Mesenchymal stem cell (in vitro differentiated cells and primary cell): ENCODE results near the gene MFN2.

Experiments used
- DNase-seq: peaks from one replicate; pipeline ENCODE4 v3.0.0-alpha.2; 2013
- H2AFZ ChIP-seq: one replicate; pipeline ENCODE4 v1.6.1; 2013; ENCODE audit warnings: low read depth, mild to moderate bottlenecking, control low read depth, inconsistent platforms, low read length, moderate library complexity
- H2AK5ac ChIP-seq: 2 replicates; pipeline ENCODE4 v1.6.1; 2013; ENCODE audit warnings: low read length, moderate library complexity, mild to moderate bottlenecking, inconsistent platforms; ENCODE audit not compliant: severe bottlenecking
- H2BK120ac ChIP-seq: one replicate; pipeline ENCODE4 v1.6.1; 2013; ENCODE audit warnings: low read depth, mild to moderate bottlenecking, inconsistent platforms, low read length, moderate library complexity
- H2BK12ac ChIP-seq, 2 experiments: one replicate each; pipeline ENCODE4 v1.6.1; 2013; ENCODE audit warnings: inconsistent platforms in 2 of 2, low read length in 2 of 2, mild to moderate bottlenecking in 2 of 2, moderate library complexity in 2 of 2, control low read depth in 1 of 2
- H2BK15ac ChIP-seq: one replicate; pipeline ENCODE4 v1.6.1; 2013; ENCODE audit warnings: mild to moderate bottlenecking, low read depth, inconsistent platforms; ENCODE audit not compliant: poor library complexity, severe bottlenecking
- H2BK5ac ChIP-seq: 2 replicates; pipeline ENCODE4 v1.6.1; 2013; ENCODE audit warnings: low read depth, mild to moderate bottlenecking, low read length, control low read depth, inconsistent platforms; ENCODE audit not compliant: poor library complexity, severe bottlenecking
- H3K14ac ChIP-seq, 2 experiments: one replicate each; pipeline ENCODE4 v1.6.1; 2013; ENCODE audit warnings: inconsistent platforms in 2 of 2, low read length in 2 of 2, control low read depth in 1 of 2, mild to moderate bottlenecking in 1 of 2, moderate library complexity in 1 of 2
- H3K18ac ChIP-seq, 2 experiments: one replicate each; pipeline ENCODE4 v1.6.1; 2013; ENCODE audit warnings: inconsistent platforms in 2 of 2, low read length in 2 of 2, control low read depth in 1 of 2, low read depth in 1 of 2, mild to moderate bottlenecking in 1 of 2
- H3K23ac ChIP-seq, 2 experiments: one replicate each; pipeline ENCODE4 v1.6.1; 2013; ENCODE audit warnings: inconsistent platforms in 2 of 2, low read length in 2 of 2, mild to moderate bottlenecking in 2 of 2, moderate library complexity in 2 of 2, control low read depth in 1 of 2
- H3K27ac ChIP-seq: 2 replicates; pipeline ENCODE4 v1.5.1; 2013; ENCODE audit warnings: mild to moderate bottlenecking, moderate library complexity, low read length, control low read depth, inconsistent platforms; ENCODE audit not compliant: poor library complexity, severe bottlenecking
- H3K27me3 ChIP-seq, 2 experiments: 2 replicates each; pipeline versions ENCODE4 v1.6.1 to v1.7.0; 2013; ENCODE audit warnings: low read length in 2 of 2, mild to moderate bottlenecking in 2 of 2, moderate library complexity in 2 of 2, control low read depth in 1 of 2, inconsistent platforms in 1 of 2; ENCODE audit not compliant: control insufficient read depth in 1 of 2, insufficient read depth in 1 of 2
- H3K36me3 ChIP-seq, 2 experiments: 2 replicates each; pipeline versions ENCODE4 v1.6.1 to v1.7.0; 2013; ENCODE audit warnings: low read length in 2 of 2, control low read depth in 1 of 2, inconsistent platforms in 1 of 2, low read depth in 1 of 2, mild to moderate bottlenecking in 1 of 2; ENCODE audit not compliant: insufficient read depth in 2 of 2, control insufficient read depth in 1 of 2
- H3K4ac ChIP-seq, 2 experiments: one replicate each; pipeline ENCODE4 v1.6.1; 2013; ENCODE audit warnings: inconsistent platforms in 2 of 2, low read length in 2 of 2, mild to moderate bottlenecking in 2 of 2, moderate library complexity in 2 of 2, control low read depth in 1 of 2, low read depth in 1 of 2
- H3K4me1 ChIP-seq: 2 replicates; pipeline ENCODE4 v1.6.1; 2013; ENCODE audit warnings: low read depth, low read length, control low read depth; ENCODE audit not compliant: control insufficient read depth, insufficient read depth
- H3K4me2 ChIP-seq: 2 replicates; pipeline ENCODE4 v1.6.1; 2013; ENCODE audit warnings: low read length, mild to moderate bottlenecking, inconsistent platforms; ENCODE audit not compliant: poor library complexity, severe bottlenecking
- H3K4me3 ChIP-seq, 2 experiments: 2 replicates each; pipeline versions ENCODE4 v1.5.1 to v1.7.0; 2013; ENCODE audit warnings: low read length in 2 of 2, mild to moderate bottlenecking in 2 of 2, control low read depth in 1 of 2, low read depth in 1 of 2; ENCODE audit not compliant: insufficient read depth in 1 of 2
- H3K79me1 ChIP-seq: replicated peaks from 2 replicates; pipeline ENCODE4 v1.6.1; 2013; ENCODE audit warnings: mild to moderate bottlenecking, control low read depth, low read length, inconsistent platforms; ENCODE audit not compliant: poor library complexity, severe bottlenecking
- H3K9ac ChIP-seq: 2 replicates; pipeline ENCODE4 v1.7.0; 2013; ENCODE audit warnings: mild to moderate bottlenecking, low read length, moderate library complexity
- H3K9me3 ChIP-seq: 2 replicates; pipeline ENCODE4 v1.7.0; 2013; ENCODE audit warnings: mild to moderate bottlenecking, low read length; ENCODE audit not compliant: control insufficient read depth
- H4K8ac ChIP-seq: one replicate; pipeline ENCODE4 v1.6.1; 2013; ENCODE audit warnings: inconsistent platforms, mild to moderate bottlenecking, low read length, moderate library complexity
- H4K91ac ChIP-seq: one replicate; pipeline ENCODE4 v1.6.1; 2013; ENCODE audit warnings: mild to moderate bottlenecking, low read length, inconsistent platforms
- WGBS: methylation state at CpG from one replicate; pipeline ENCODE4 v1.1.7; 2013; ENCODE audit warnings: mixed read lengths; 5-methylcytosine and 5-hydroxymethylcytosine counted together

The MFN2 gene

DNA sequence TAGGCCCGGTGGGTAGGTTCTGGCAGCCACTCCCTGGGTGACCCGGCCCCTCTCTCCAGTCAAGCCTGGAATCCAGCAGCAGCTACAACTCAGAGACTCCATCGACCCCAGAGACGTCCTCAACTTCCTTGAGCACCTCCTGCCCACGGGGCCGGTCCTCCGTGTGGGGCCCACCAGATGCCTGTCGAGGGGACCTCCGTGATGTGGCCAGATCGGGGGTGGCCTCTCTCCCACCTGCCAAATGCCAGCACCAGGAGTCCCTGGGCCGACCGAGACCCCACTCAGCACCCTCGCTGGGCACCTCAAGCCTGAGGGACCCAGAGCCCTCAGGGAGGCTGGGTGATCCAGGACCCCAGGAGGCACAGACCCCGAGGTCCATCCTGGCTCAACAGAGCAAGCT, 41.8 kb downstream of the MFN2 start:
- Histone ChIP-seq H2BK12ac (no peak overlapping the region), H3K23ac (no peak overlapping the region), H2AFZ (no peak overlapping the region), H2AK5ac (no peak overlapping the region), H3K36me3 (peaks cover 38 to 44% of the 10 kb centered on the region in 2 experiments), H3K4me3 (no peak overlapping the region), H2BK15ac (no peak overlapping the region), H3K79me1 (peaks cover 32% of the 10 kb centered on the region), H3K18ac (no peak overlapping the region), H3K4ac (no peak overlapping the region), H4K91ac (no peak overlapping the region), H4K8ac (no peak overlapping the region), H3K9ac (no peak overlapping the region), H2BK5ac (no peak overlapping the region), H3K14ac (no peak overlapping the region), H3K4me1 (peaks cover 7% of the 10 kb centered on the region), H2BK120ac (no peak overlapping the region), H3K4me2 (no peak overlapping the region), H3K27ac (no peak overlapping the region), H3K27me3 (no peaks in the 10 kb centered on the region), H3K9me3 (no peaks in the 10 kb centered on the region)
- DNase-seq = no peak
- 96% methylated on average over 14 of the region's 14 CpGs for WGBS

DNA sequence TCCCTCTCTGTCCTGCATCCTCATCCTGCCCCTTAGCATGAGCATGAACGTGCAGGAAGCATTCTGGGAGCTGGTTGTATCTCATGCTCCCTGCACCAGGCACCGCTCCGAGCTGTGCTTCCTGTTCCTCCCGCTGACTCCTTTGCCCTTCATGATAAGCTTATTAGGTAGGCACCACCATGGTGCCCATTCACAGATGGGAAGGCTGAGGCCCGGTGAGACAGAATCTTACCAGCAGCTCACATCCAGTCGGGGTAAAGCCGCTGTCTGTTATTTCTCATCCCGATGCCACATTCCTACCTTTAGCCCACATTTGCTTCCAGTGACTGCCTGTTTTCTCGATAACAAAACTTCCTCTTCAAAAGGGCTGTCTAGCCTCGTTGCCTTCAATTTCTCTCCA, 46.3 kb downstream of the MFN2 start:
- Histone ChIP-seq H3K36me3 (peaks cover 71 to 83% of the 10 kb centered on the region in 2 experiments), H4K91ac (no peak overlapping the region), H3K9ac (no peak overlapping the region), H3K4ac (no peak overlapping the region), H3K79me1 (peaks cover 27% of the 10 kb centered on the region), H3K18ac (no peak overlapping the region), H3K23ac (no peak overlapping the region), H2AK5ac (no peak overlapping the region), H2BK12ac (no peak overlapping the region), H2AFZ (no peak overlapping the region), H3K14ac (no peak overlapping the region), H3K9me3 (no peaks in the 10 kb centered on the region), H3K27ac (no peak overlapping the region), H4K8ac (no peak overlapping the region), H3K27me3 (no peaks in the 10 kb centered on the region), H2BK120ac (no peak overlapping the region), H3K4me2 (no peak overlapping the region), H3K4me3 (no peak overlapping the region), H3K4me1 (no peaks in the 10 kb centered on the region), H2BK15ac (no peak overlapping the region), H2BK5ac (no peak overlapping the region)
- WGBS = 95% methylated on average over 10 of the region's 10 CpGs
- no peak for DNase-seq

DNA sequence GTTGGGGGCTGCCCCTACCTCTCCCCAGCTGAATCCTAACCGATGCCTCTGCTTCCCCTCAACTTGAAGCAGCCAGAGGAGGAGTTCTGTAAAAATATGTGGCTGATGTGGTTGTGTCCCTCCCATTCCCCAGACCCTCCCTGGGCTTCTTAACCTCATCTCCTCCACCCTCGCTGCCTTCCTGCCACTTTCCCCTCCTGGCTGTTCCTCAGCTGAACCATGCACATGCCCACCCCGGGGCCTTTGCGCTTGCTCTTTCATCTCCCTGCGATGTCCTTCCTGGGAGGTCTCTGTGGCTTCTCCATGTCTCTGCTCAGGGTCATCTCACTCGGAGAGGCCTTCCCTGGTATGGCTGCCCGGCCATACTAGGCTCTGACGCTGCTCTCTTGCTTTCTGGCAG, 48.0 kb downstream of the MFN2 start:
- Histone ChIP-seq H3K4me1 (no peaks in the 10 kb centered on the region), H4K91ac (no peak overlapping the region), H3K36me3 (peaks cover 69 to 76% of the 10 kb centered on the region in 2 experiments), H3K14ac (no peak overlapping the region), H4K8ac (no peak overlapping the region), H3K4me3 (no peak overlapping the region), H2BK15ac (no peak overlapping the region), H3K79me1 (peaks cover 16% of the 10 kb centered on the region), H3K27me3 (no peaks in the 10 kb centered on the region), H3K9ac (no peak overlapping the region), H2BK5ac (no peak overlapping the region), H3K9me3 (no peaks in the 10 kb centered on the region), H3K23ac (no peak overlapping the region), H2AFZ (no peak overlapping the region), H2AK5ac (no peak overlapping the region), H2BK12ac (no peak overlapping the region), H3K27ac (no peak overlapping the region), H3K4ac (no peak overlapping the region), H2BK120ac (no peak overlapping the region), H3K4me2 (no peak overlapping the region), H3K18ac (no peak overlapping the region)
- no peak for DNase-seq
- 98% methylated on average over 8 of the region's 8 CpGs for WGBS

DNA sequence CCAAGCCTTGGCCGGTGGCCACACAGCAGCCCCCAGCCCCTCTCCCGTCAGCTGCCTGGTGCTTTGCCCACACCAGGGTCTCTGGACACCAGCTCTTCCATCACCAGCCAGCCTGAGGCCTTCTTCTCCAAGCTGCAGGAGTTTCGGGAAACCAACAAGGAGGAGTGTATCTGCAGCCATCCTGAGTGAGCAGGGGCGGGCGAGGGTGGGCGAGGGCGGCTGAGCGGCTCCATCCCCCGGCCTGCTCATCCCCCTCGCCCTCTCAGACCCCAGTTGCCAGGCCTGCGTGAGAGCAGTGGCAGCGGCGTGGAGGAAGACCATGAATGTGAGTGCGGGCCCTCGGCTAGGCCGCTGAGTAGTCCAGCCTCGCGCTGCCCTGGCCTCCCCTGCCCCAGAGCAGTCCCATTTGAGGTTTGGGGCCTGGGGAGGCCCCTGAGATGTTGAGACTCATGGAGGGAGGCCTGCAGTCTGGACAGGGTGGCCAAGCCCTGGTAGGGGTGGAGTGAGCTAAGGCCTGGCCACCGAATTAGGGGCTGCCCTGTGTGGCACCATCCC, 48.8 kb downstream of the MFN2 start:
- Histone ChIP-seq H3K79me1 (peaks cover 15% of the 10 kb centered on the region), H3K23ac (no peak overlapping the region), H2BK120ac (no peak overlapping the region), H3K9me3 (no peaks in the 10 kb centered on the region), H3K27ac (no peak overlapping the region), H3K9ac (no peak overlapping the region), H2BK12ac (no peak overlapping the region), H3K18ac (no peak overlapping the region), H3K4ac (no peak overlapping the region), H2AK5ac (no peak overlapping the region), H4K8ac (no peak overlapping the region), H3K14ac (no peak overlapping the region), H2AFZ (no peak overlapping the region), H3K36me3 (peaks cover 65 to 74% of the 10 kb centered on the region in 2 experiments), H3K4me3 (no peak overlapping the region), H2BK5ac (no peak overlapping the region), H2BK15ac (no peak overlapping the region), H3K4me1 (no peaks in the 10 kb centered on the region), H3K4me2 (no peak overlapping the region), H4K91ac (no peak overlapping the region), H3K27me3 (no peaks in the 10 kb centered on the region)
- WGBS = 99% methylated on average over 18 of the region's 19 CpGs
- no peak for DNase-seq
